ENCODE data around the gene CNN3. TPM values are rescaled to one million over a fixed set of nuclear protein-coding genes. Genes with fewer than 3 reads are reported as not detected.

Gene CNN3
- total and polyA plus RNA-seq, 3 donors from 2014 or later = 45.9 to 114 (median 61.4) TPM

DNA sequence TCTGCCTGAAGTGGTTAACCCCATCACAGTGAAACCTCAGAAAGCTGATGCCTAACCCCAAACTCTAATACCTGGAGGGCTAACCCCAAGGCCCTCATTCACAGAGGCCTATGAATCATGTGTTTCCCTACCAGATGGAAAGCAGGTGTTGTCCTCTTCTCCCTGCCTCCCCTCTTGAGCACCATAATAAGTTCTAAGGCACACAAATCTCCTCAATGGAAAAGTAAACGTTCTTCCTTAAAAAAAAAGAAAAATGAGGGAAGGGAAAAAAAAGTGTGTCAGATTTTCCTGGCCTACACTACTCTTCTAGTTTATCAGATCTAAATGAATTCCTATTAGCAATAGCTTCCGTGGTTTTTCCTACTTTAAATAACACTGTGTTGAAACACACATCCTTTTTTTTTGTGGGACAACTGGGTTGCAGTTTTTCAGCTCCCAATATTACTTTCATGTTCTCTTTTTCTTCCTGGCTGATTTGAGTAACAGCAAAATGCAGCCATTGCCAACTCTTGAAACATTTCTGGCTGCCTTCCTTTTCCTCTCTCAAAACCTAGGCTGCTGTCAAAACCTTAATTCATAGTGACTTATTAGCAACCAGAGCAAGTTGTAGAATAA, 63.5 kb downstream of the CNN3 start:
- Histone ChIP-seq H3K27ac (peak overlapping the region; percentile 75 to 87), H3K4me3 (no peak overlapping the region), H3K36me3 (ENCODE audit: low read depth, missing control alignments) (no peaks in the 10 kb centered on the region), H3K27me3 (no peaks in the 10 kb centered on the region), H3K9me3 (no peaks in the 10 kb centered on the region), H3K4me1 (peaks cover 25% of the 10 kb centered on the region)
- DNase-seq = no peak
- TF ChIP-seq, protein P1, sequence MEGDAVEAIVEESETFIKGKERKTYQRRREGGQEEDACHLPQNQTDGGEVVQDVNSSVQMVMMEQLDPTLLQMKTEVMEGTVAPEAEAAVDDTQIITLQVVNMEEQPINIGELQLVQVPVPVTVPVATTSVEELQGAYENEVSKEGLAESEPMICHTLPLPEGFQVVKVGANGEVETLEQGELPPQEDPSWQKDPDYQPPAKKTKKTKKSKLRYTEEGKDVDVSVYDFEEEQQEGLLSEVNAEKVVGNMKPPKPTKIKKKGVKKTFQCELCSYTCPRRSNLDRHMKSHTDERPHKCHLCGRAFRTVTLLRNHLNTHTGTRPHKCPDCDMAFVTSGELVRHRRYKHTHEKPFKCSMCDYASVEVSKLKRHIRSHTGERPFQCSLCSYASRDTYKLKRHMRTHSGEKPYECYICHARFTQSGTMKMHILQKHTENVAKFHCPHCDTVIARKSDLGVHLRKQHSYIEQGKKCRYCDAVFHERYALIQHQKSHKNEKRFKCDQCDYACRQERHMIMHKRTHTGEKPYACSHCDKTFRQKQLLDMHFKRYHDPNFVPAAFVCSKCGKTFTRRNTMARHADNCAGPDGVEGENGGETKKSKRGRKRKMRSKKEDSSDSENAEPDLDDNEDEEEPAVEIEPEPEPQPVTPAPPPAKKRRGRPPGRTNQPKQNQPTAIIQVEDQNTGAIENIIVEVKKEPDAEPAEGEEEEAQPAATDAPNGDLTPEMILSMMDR (IDR thresholded peaks at IDR 0.05) = no peak
- intact Hi-C loops (cut with DNase I; ENCODE audit: low total_unique reads) = loop anchor here (5.0 kb wide), 1 partner anchor 64 kb away; the partner anchor contains the start of gene CNN3
- 14 to 16% methylated on average over 2 of the region's 2 CpGs for WGBS, 2 donors

DNA sequence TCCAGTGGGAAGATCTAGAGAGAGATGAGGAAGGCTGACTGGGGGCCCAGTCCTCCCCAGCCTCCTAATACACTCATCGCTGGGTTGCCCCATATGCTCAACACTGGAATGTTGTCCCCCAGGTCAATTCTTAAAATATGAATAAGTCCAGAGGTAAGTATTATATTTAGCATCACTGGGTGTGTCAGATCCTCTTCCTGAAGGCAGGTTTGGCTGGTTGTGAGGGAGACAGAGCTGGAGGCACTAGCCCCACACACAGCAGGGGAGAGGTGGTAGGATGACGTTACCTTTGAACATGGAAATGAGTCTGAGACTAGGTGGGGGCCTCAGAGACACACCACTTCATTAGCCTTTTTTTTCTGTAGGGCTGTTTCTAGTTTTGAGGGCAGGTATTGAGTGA, 64.2 kb downstream of the CNN3 start:
- 100% methylated on average over 2 of the region's 2 CpGs for WGBS, 2 donors
- no peak for DNase-seq
- Histone ChIP-seq H3K4me1 (peaks cover 25% of the 10 kb centered on the region), H3K27me3 (no peaks in the 10 kb centered on the region), H3K36me3 (ENCODE audit: low read depth, missing control alignments) (no peaks in the 10 kb centered on the region), H3K9me3 (no peaks in the 10 kb centered on the region), H3K4me3 (no peak overlapping the region), H3K27ac (peak overlapping the region; percentile 75 to 87)
- intact Hi-C loops (cut with DNase I; ENCODE audit: low total_unique reads) = loop anchor here (5.0 kb wide), 1 partner anchor 65 kb away; the partner anchor contains the start of gene CNN3
- TF ChIP-seq POLR2A (IDR thresholded peaks at IDR 0.05) = no peak
- TF ChIP-seq, protein P1 (IDR thresholded peaks at IDR 0.05) = no peak

DNA sequence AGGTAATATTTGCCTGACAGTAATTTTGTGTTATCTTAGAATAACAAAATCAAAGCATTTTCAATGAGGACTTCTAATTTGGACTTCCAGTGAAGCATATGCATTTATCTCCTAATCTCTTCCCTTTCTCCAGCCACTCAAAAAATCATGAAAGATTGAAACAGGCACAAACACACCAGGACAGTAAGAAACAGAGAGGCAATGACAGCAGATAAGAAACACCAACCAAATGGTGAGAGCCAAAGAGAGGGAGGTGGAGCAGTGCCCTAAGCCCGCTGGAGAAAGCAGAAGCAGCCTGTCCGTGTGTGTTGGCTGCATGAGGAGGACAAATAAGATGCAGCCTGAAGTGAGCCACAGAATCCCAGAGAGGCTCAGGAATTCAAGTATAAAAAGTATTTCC, 67.7 kb downstream of the CNN3 start:
- Histone ChIP-seq H3K4me3 (no peak overlapping the region), H3K27me3 (no peaks in the 10 kb centered on the region), H3K36me3 (ENCODE audit: low read depth, missing control alignments) (no peaks in the 10 kb centered on the region), H3K9me3 (no peaks in the 10 kb centered on the region), H3K27ac (no peak overlapping the region), H3K4me1 (peaks cover 25% of the 10 kb centered on the region)
- intact Hi-C loops (cut with DNase I; ENCODE audit: low total_unique reads) = loop anchor here (10.0 kb wide), 1 partner anchor 186 kb away; no protein-coding TSS in a partner anchor
- no peak for DNase-seq
- no peak for TF ChIP-seq POLR2A (IDR thresholded peaks at IDR 0.05)
- TF ChIP-seq, protein P1 (IDR thresholded peaks at IDR 0.05) = no peak
- 51 to 57% methylated on average over 2 of the region's 2 CpGs for WGBS, 2 donors

DNA sequence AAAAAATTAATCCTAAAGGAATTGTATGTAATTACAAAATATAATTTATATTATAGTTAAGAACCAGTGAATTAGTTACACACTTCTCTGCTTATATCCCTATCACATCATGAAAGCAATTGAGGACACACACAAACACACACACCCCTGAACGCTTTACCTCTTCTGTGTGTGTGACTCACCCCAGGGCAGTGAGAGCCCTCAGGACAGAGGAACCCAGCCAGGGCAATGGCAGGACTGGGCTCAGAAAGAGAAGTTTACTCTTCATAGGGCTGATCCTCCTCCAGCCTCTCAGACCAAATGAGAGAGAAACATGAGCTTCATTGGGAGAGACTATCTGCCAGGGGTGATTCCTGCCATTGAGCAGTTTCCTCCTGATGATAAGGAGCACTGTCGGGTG, 68.6 kb downstream of the CNN3 start:
- 79 to 89% methylated on average over 2 of the region's 2 CpGs for WGBS, 2 donors
- no peak overlapping the region for H3K27ac ChIP-seq

More for the DNA sequence above, 68.6 kb downstream of the CNN3 start:
- no peaks in the 10 kb centered on the region for H3K36me3 ChIP-seq (ENCODE audit: low read depth, missing control alignments)
- no peak for TF ChIP-seq POLR2A (IDR thresholded peaks at IDR 0.05)
- TF ChIP-seq, protein P1 (IDR thresholded peaks at IDR 0.05) = no peak
- no peaks in the 10 kb centered on the region for H3K27me3 ChIP-seq
- no peaks in the 10 kb centered on the region for H3K9me3 ChIP-seq
- DNase-seq = no peak
- intact Hi-C loops (cut with DNase I; ENCODE audit: low total_unique reads) = loop anchor here (10.0 kb wide), 1 partner anchor 187 kb away; no protein-coding TSS in a partner anchor
- H3K4me3 ChIP-seq = no peak overlapping the region
- H3K4me1 ChIP-seq = peaks cover 23% of the 10 kb centered on the region
